ENCODE data around the gene LGI4. TPM values are rescaled to one million over a fixed set of nuclear protein-coding genes. Genes with fewer than 3 reads are reported as not detected.

Gene LGI4
- total RNA-seq, 1 donor from 2014 or later = 6.7 TPM

DNA sequence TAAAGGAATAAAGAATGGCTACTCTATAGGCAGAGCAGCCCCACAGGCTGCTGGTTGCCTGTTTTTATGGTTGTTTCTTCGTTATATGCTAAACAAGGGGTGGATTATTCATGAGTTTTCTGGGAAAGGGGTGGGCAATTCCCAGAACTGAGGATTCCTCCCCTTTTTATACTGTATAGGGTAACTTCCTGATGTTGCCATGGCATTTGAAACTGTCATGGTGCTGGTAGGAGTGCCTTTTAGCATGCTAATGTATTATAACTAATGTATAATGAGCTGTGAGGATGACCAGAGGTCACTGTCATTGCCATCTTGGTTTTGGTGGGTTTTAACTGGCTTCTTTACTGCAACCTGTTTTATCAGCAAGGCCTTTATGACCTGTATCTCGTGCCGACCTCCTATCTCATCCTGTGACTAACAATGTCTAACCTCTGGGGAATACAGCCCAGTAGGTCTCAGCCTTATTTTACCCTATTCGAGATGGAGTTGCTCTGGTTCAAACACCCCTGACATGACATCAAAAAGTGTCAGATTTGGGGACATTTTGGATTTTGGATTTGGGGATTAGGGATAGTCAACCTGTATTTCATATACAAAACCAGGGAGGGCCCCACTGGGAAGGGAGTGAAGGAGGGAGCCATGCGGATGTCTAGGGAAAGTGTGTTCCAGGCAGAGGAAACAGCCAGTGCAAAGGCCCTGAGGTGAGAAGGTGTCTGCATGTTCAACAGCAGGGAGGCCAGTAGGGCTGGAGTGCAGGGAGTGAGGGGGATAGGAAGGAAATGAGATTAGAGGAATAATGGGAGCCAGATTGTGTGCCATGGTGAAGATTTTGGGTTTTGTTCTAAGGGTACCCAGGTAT, 30.6 kb upstream of the LGI4 start:
- DNase-seq (no peak), ATAC-seq (no peak)
- no peaks in the 10 kb centered on the region for H3K9me3 ChIP-seq

DNA sequence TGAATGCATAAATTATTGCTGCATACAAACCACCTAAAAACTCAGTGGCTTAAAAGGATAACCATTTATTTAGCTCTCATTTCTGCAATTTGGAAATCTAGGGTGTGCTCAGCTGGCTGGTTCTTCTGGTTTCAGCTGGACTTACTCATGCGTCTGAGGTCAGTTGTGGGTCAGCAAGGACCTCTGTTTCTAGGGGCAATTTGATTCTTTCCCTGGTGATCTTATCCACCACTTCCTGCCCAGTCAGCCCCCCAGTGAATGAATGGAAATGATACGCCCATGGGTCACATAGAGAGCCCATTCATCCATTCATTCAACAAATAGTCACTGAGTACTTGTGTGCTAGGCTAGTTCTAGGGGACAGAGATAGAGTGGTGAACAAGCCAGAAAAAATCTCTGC, 29.6 kb upstream of the LGI4 start:
- intact Hi-C loops (cut with DNase I) = no loop called here
- TF ChIP-seq, protein P1, sequence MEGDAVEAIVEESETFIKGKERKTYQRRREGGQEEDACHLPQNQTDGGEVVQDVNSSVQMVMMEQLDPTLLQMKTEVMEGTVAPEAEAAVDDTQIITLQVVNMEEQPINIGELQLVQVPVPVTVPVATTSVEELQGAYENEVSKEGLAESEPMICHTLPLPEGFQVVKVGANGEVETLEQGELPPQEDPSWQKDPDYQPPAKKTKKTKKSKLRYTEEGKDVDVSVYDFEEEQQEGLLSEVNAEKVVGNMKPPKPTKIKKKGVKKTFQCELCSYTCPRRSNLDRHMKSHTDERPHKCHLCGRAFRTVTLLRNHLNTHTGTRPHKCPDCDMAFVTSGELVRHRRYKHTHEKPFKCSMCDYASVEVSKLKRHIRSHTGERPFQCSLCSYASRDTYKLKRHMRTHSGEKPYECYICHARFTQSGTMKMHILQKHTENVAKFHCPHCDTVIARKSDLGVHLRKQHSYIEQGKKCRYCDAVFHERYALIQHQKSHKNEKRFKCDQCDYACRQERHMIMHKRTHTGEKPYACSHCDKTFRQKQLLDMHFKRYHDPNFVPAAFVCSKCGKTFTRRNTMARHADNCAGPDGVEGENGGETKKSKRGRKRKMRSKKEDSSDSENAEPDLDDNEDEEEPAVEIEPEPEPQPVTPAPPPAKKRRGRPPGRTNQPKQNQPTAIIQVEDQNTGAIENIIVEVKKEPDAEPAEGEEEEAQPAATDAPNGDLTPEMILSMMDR (IDR thresholded peaks at IDR 0.05) = no peak
- Histone ChIP-seq H3K36me3 (peaks cover 46% of the 10 kb centered on the region), H3K4me1 (peaks cover 7% of the 10 kb centered on the region), H3K27ac (no peak overlapping the region), H3K27me3 (no peaks in the 10 kb centered on the region), H3K4me3 (no peak overlapping the region), H3K9me3 (no peaks in the 10 kb centered on the region)
- DNase-seq (no peak), ATAC-seq (no peak)

More for the DNA sequence above, 30.6 kb upstream of the LGI4 start:
- Histone ChIP-seq H3K27me3 (no peaks in the 10 kb centered on the region), H3K4me1 (peaks cover 7% of the 10 kb centered on the region), H3K4me3 (no peak overlapping the region), H3K27ac (no peak overlapping the region), H3K36me3 (peaks cover 46% of the 10 kb centered on the region)
- intact Hi-C loops (cut with DNase I) = no loop called here
- TF ChIP-seq, protein P1 (IDR thresholded peaks at IDR 0.05) = no peak

DNA sequence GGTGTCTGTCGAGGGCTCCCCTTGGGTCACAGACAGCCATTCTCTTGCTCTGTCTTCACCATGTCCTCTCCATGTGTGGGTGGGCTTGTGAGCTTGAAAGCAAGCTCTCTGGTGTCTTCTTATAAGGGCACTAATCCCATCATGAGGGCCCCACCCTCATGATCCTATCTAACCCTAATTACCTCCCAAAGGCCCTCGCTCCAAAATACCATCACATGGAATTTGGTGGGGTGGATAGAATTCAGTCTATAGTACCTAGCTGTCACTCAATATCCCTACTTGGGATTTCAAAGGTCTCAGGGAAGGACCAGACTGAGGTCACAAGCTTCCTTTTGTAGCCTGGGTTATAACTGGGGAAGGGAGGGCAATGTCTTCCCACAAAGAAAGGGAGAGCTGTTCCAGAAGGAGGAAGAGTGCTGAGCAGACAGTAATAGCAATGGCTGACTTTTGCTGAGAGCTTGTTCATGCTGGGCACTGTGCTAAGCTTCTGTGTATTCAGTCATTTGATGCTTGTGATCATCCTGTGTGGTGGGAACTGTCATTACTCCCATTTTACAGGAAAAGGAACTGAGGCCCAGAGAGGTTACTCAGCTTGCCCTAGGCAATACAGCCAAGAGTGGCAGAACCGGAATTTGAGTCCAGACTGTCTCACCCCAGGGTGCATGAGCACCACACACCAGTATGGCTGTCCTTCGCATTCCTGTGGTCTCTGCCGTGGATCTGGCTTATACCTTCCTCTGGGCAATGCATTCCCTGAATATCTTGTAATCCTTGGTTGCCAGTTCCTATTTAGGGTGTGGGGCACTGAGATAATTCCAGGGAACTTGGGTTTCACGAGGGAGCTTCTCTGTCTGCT, 27.8 kb upstream of the LGI4 start:
- Histone ChIP-seq H3K4me3 (no peak overlapping the region), H3K27ac (no peak overlapping the region), H3K4me1 (peaks cover 7% of the 10 kb centered on the region), H3K27me3 (no peaks in the 10 kb centered on the region), H3K9me3 (no peaks in the 10 kb centered on the region), H3K36me3 (peaks cover 58% of the 10 kb centered on the region)
- TF ChIP-seq, protein P1 (IDR thresholded peaks at IDR 0.05) = no peak
- ATAC-seq (no peak), DNase-seq (no peak)
- intact Hi-C loops (cut with DNase I) = no loop called here

DNA sequence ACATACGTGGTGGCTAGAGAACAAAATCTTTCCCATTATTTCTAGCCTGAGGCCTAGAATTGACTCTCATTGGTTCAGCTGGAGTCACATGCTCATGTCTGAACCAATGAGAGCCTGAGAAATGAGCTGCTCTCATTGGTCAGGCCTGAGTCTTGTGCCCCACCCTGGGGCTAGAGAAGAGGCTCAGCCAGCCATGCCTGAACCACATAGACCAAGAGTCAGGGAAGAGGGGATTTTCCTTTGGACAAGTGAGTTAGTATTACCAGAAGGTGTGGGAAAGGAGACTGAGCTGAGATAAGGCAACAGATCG, 26.5 kb upstream of the LGI4 start:
- peaks cover 55% of the 10 kb centered on the region for H3K36me3 ChIP-seq
- TF ChIP-seq, protein P1 (IDR thresholded peaks at IDR 0.05) = no peak
- no peak overlapping the region for H3K4me3 ChIP-seq
- H3K27me3 ChIP-seq = no peaks in the 10 kb centered on the region
- DNase-seq = no peak
- ATAC-seq = no peak
- no peaks in the 10 kb centered on the region for H3K9me3 ChIP-seq
- intact Hi-C loops (cut with DNase I) = no loop called here
- H3K4me1 ChIP-seq = no peaks in the 10 kb centered on the region
- H3K27ac ChIP-seq = no peak overlapping the region

DNA sequence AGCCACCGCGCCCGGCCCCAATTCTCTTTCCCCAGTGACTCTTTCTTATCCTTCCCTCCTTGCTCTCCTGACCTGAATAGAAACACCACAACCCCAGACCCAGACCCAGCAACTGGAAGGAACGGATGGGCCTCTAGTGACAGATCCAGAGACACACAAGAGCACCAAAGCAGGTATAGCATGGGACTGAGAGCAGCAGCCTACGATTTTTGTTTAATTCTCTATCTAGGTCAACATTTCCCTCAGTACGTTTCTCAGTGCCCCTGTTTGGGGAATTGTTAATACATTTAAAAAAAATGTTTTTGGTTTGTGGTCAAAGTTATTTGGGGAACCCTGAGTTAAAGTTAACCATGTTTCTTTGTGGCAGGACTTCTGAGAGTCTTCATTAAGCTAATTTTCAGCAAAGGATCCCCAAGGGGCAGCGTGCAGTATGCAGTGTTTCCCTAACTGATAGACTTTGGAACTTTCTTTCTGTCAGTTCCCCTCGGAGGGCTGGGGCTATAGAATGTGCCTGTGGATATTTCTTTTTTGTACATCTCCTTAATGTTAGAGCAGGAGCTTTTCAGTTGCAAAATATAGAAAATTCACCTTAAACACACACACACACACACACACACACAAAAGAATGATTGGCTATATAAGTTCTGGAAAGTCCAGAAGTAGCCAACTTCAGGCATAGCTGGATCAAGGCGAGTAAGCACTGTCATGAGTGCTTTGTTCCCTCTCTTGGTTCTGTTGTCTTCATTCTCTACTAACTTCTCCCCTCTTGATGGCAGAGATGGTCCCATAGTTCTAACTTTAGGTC, 26.0 kb upstream of the LGI4 start:
- peaks cover 50% of the 10 kb centered on the region for H3K36me3 ChIP-seq
- H3K4me1 ChIP-seq = no peaks in the 10 kb centered on the region
- ATAC-seq = no peak
- H3K4me3 ChIP-seq = no peak overlapping the region
- no peak overlapping the region for H3K27ac ChIP-seq
- DNase-seq = no peak
- no peaks in the 10 kb centered on the region for H3K27me3 ChIP-seq
- intact Hi-C loops (cut with DNase I) = no loop called here
- TF ChIP-seq, protein P1 (IDR thresholded peaks at IDR 0.05) = no peak
- no peaks in the 10 kb centered on the region for H3K9me3 ChIP-seq

All from upper lobe of right lung (tissue), 1 donor.